HepG2 (cell line): ENCODE results near the gene LMOD3. TPM values are rescaled to one million over a fixed set of nuclear protein-coding genes. Genes with fewer than 3 reads are reported as not detected.

Experiments used
- DMAP1 ChIP-seq: IDR thresholded peaks from 2 replicates; pipeline ENCODE4 v1.6.1; 2016
- HNRNPLL ChIP-seq: fragments of 200-400 bp; formaldehyde crosslinking; IDR thresholded peaks from 2 replicates; pipeline ENCODE4 v1.6.1; 2017; ENCODE audit warnings: mild to moderate bottlenecking, low read depth, low read length; ENCODE audit not compliant: poor library complexity, severe bottlenecking
- JUN ChIP-seq: sonication (generic); formaldehyde crosslinking; IDR thresholded peaks from 2 replicates; pipeline ENCODE4 v1.4.0; 2020; ENCODE audit warnings: mild to moderate bottlenecking, missing genetic modification reagents
- MIER3 ChIP-seq: IDR thresholded peaks from 2 replicates; pipeline ENCODE4 v1.6.1; 2016; ENCODE audit warnings: missing compliant biosample characterization, borderline replicate concordance
- NFRKB ChIP-seq: fragments of 450-650 bp; IDR thresholded peaks from 2 replicates; pipeline ENCODE4 v1.6.1; 2017
- PBX2 ChIP-seq: IDR thresholded peaks from 2 replicates; pipeline ENCODE4 v1.6.1; 2016; ENCODE audit warnings: control low read depth
- PHF21A ChIP-seq: sonication (generic); formaldehyde crosslinking; IDR thresholded peaks from 2 replicates; pipeline ENCODE4 v1.5.0; 2020; ENCODE audit warnings: mild to moderate bottlenecking, missing genetic modification reagents
- SRSF1 ChIP-seq: fragments of 200-400 bp; formaldehyde crosslinking; optimal IDR thresholded peaks from 2 replicates; pipeline ENCODE3; 2017; ENCODE audit warnings: mild to moderate bottlenecking, low read depth, low read length, moderate library complexity
- TBX2 ChIP-seq: sonication (generic); formaldehyde crosslinking; IDR thresholded peaks from 2 replicates; pipeline ENCODE4 v1.5.0; 2020; ENCODE audit warnings: missing genetic modification reagents, mild to moderate bottlenecking, borderline replicate concordance
- ZNF142 ChIP-seq: sonication (generic); formaldehyde crosslinking; IDR thresholded peaks from 2 replicates; pipeline ENCODE4 v1.4.0; 2020; ENCODE audit warnings: missing genetic modification reagents
- ZNF572 ChIP-seq: sonication (generic); formaldehyde crosslinking; IDR thresholded peaks from 2 replicates; pipeline ENCODE4 v1.5.1; 2020; ENCODE audit warnings: mild to moderate bottlenecking, missing genetic modification reagents
- ZNF768 ChIP-seq: sonication (generic); formaldehyde crosslinking; IDR thresholded peaks from 2 replicates; pipeline ENCODE4 v1.4.0; 2020; ENCODE audit warnings: missing genetic modification reagents
- polyA plus RNA-seq, 8 experiments: library from polyadenylated mRNA; depleted of rRNA in 3 of 8; stranded (reverse) in 7 of 8; unstranded in 1 of 8; fragments of >200 nt; fragmentation: Illumina TruSeq in 4 of 8; extraction: Trizol in 4 of 8; gene quantifications; 2 replicates each; pipeline versions ENCODE4 v1.2.1 to v1.2.3, GENCODE V29; 2011 to 2016; ENCODE audit warnings: low read depth in 4 of 8, missing spikeins in 1 of 8, mixed read lengths in 1 of 8; ENCODE audit not compliant: insufficient read depth in 1 of 8
- total RNA-seq, 5 experiments: library from RNA; depleted of rRNA; stranded (reverse); fragments of >200 nt; fragmentation: Illumina TruSeq; extraction: Trizol; gene quantifications; 2 replicates each; pipeline ENCODE4 v1.2.3, GENCODE V29; 2016; ENCODE audit warnings: low read depth in 1 of 5
- TF ChIP-seq, protein P1 (sequence below): sonication (generic); formaldehyde crosslinking; IDR thresholded peaks from 2 replicates; pipeline ENCODE4 v1.8.0; 2022; ENCODE audit warnings: missing genetic modification reagents, mild to moderate bottlenecking, borderline replicate concordance
- TF ChIP-seq, protein P2 (sequence below): sonication (generic); formaldehyde crosslinking; IDR thresholded peaks from 2 replicates; pipeline ENCODE4 v1.5.0; 2020; ENCODE audit warnings: mild to moderate bottlenecking, missing genetic modification reagents
- TF ChIP-seq, protein P3 (sequence below): sonication (generic); formaldehyde crosslinking; IDR thresholded peaks from 2 replicates; pipeline ENCODE4 v1.5.0; 2020; ENCODE audit warnings: missing genetic modification reagents

Gene LMOD3
- total and polyA plus RNA-seq, 2 of the 13 experiments (the other 11 are each of a cell fraction or from before 2014, with no cell fraction given) = not detected

DNA sequence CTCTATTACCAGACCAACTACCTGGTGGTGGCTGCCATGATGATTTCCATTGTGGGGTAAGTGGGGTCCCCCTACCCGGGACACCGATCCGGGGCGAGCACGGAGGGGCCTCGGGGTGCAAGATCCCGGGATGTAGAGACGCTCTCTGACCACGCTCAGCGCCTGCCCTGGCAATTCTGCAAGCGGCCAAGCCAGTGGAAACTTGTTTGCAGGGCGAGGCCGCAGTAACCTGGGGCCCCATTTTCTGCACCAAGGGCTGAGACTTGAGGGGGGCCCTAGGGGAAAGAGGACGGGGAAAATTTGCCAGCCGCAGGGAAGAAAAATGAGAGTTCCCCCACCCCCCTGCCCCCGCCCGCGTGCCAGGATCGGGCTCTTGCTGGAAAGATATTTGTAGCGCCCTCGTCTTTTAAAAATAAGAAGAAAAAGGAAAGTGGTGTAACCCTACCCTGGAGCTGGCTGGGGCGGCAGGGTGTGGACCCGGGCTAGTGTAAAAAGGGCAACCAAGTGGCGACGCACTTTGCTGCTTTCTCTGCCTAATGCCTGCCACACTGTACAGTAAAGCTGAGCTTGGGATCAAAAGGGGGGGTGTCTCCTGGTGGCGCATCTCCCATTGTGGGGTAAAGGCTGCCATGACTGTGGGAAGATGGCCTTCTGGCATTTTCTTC is 37.1 kb downstream of the LMOD3 start (continued):
- TF ChIP-seq ZNF142 (CRISPR knock-in tag) = no peak
- no peak for TF ChIP-seq NFRKB
- no peak for TF ChIP-seq MIER3 (CRISPR knock-in tag)
- TF ChIP-seq SRSF1 = no peak
- TF ChIP-seq, protein P1, sequence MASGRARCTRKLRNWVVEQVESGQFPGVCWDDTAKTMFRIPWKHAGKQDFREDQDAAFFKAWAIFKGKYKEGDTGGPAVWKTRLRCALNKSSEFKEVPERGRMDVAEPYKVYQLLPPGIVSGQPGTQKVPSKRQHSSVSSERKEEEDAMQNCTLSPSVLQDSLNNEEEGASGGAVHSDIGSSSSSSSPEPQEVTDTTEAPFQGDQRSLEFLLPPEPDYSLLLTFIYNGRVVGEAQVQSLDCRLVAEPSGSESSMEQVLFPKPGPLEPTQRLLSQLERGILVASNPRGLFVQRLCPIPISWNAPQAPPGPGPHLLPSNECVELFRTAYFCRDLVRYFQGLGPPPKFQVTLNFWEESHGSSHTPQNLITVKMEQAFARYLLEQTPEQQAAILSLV = 0 out of 2 replicates have a peak, but pooled peaks have one; percentile 17
- TF ChIP-seq DMAP1 (CRISPR knock-in tag) = peak; percentile 45; the same call in 1 of the 2 replicates
- TF ChIP-seq, protein P2, sequence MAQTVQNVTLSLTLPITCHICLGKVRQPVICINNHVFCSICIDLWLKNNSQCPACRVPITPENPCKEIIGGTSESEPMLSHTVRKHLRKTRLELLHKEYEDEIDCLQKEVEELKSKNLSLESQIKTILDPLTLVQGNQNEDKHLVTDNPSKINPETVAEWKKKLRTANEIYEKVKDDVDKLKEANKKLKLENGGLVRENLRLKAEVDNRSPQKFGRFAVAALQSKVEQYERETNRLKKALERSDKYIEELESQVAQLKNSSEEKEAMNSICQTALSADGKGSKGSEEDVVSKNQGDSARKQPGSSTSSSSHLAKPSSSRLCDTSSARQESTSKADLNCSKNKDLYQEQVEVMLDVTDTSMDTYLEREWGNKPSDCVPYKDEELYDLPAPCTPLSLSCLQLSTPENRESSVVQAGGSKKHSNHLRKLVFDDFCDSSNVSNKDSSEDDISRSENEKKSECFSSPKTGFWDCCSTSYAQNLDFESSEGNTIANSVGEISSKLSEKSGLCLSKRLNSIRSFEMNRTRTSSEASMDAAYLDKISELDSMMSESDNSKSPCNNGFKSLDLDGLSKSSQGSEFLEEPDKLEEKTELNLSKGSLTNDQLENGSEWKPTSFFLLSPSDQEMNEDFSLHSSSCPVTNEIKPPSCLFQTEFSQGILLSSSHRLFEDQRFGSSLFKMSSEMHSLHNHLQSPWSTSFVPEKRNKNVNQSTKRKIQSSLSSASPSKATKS = no peak
- TF ChIP-seq PHF21A (CRISPR knock-in tag) = 0 out of 2 replicates have a peak, but pooled peaks have one; percentile 44
- no peak for TF ChIP-seq JUN (CRISPR knock-in tag)
- peak; percentile 43 for TF ChIP-seq TBX2
- peak; percentile 50 for TF ChIP-seq HNRNPLL
- 0 out of 2 replicates have a peak, but pooled peaks have one; percentile 42 for TF ChIP-seq ZNF572 (CRISPR knock-in tag)
- TF ChIP-seq PBX2 (CRISPR knock-in tag) = no peak
- peak; percentile 18; the same call in 1 of the 2 replicates for TF ChIP-seq ZNF768
- TF ChIP-seq, protein P3, sequence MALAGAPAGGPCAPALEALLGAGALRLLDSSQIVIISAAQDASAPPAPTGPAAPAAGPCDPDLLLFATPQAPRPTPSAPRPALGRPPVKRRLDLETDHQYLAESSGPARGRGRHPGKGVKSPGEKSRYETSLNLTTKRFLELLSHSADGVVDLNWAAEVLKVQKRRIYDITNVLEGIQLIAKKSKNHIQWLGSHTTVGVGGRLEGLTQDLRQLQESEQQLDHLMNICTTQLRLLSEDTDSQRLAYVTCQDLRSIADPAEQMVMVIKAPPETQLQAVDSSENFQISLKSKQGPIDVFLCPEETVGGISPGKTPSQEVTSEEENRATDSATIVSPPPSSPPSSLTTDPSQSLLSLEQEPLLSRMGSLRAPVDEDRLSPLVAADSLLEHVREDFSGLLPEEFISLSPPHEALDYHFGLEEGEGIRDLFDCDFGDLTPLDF (CRISPR knock-in tag) = no peak
